Measurements from ENCODE around the gene SPRR2B.

The SPRR2B gene

DNA sequence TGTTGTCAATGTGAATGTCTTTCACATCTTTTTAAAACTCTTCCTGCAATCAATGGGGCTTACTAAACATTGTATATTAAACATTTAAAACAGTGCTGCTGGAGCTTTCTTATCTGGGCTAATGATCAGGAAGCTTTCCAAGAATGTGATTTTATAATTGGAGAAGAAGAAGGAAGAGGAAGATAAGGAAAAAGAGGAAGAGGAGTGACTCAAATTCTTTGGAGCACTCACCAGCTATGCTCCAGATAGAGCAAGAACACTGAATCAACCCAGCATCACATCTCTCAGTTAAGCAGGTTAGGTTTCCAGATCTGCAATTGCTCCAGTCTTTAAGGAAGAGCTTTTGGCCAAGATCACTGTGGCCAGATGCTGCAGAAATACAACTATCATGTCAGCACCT is 24.4 kb upstream of the SPRR2B start:
- DNase-seq (ENCODE audit: low read depth): no peak
- TF ChIP-seq, protein P1, sequence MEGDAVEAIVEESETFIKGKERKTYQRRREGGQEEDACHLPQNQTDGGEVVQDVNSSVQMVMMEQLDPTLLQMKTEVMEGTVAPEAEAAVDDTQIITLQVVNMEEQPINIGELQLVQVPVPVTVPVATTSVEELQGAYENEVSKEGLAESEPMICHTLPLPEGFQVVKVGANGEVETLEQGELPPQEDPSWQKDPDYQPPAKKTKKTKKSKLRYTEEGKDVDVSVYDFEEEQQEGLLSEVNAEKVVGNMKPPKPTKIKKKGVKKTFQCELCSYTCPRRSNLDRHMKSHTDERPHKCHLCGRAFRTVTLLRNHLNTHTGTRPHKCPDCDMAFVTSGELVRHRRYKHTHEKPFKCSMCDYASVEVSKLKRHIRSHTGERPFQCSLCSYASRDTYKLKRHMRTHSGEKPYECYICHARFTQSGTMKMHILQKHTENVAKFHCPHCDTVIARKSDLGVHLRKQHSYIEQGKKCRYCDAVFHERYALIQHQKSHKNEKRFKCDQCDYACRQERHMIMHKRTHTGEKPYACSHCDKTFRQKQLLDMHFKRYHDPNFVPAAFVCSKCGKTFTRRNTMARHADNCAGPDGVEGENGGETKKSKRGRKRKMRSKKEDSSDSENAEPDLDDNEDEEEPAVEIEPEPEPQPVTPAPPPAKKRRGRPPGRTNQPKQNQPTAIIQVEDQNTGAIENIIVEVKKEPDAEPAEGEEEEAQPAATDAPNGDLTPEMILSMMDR (IDR thresholded peaks at IDR 0.05; ENCODE audit: insufficient read depth, low read depth, low read length, missing control alignments): no peak

DNA sequence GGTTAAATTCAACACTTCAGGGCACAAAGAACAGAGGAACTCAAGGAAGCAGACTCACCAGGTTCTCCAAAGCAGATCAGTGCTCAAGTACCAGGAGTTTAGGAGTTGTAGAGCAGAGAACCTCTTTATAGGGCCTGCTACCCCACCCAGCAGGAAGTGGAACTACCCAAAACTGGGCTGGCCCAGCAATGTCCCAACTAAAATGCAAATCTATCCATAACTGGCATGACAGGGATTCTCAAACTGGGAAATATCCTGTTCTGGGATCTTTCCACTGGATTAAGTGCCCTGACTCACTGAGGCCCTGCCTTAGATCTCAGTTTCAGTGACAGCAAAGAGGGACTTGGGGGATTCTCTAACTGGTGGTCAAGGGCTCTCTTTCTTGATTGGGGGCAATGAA is 23.0 kb upstream of the SPRR2B start, which contains the start of gene SPRR2E:
TSS of gene SPRR2E (minus strand) at position 101 of the 400 bp plus-strand sequence. CDS start 775 bp downstream, outside the sequence.
- peak; percentile 33 for DNase-seq (ENCODE audit: low read depth)
- TF ChIP-seq, protein P1 (IDR thresholded peaks at IDR 0.05; ENCODE audit: insufficient read depth, low read depth, low read length, missing control alignments): no peak
- no peak within 1 kb of the TSS for H3K4me3 ChIP-seq (ENCODE audit: low read length)

More for the DNA sequence above, 24.4 kb upstream of the SPRR2B start:
- H3K4me3 ChIP-seq (ENCODE audit: low read length): no peak overlapping the region

DNA sequence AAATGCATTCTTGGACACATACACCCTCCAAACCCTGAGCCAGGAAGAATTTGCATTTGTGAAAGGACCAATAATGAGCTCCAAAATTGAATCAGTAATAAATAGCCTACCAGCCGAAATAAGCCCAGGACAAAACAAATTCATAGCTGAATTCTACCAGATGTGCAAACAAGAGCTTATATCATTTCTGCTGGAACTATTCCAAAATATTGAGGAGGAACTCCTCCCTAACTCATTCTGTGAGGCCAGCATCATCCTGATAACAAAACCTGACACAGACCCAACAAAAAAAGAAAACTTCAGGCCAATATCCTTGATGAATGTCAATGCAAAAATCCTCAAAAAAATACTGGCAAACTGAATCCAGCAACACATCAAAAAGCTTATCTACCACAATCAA is 16.2 kb upstream of the SPRR2B start:
- no peak for DNase-seq (ENCODE audit: low read depth)
- H3K4me3 ChIP-seq (ENCODE audit: low read length): no peak overlapping the region
- TF ChIP-seq, protein P1 (IDR thresholded peaks at IDR 0.05; ENCODE audit: insufficient read depth, low read depth, low read length, missing control alignments): no peak

DNA sequence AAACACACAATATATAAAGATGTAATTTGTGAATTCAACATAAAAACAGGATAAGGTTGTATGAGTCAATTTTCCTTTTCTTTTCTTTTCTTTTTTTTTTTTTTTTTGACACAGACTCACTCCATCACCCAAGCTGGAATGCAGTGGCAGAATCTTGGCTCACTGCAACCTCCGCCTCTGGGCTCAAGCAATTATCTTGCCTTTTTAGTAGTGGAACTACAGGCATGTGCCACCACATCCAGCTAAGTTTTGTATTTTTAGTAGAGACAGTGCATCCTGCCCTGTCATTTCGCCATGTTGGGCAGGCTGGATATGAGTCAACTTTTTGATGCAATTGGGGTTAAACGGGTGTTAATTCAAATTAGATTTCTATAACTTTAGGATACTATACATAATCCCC is 10.3 kb upstream of the SPRR2B start:
- DNase-seq (ENCODE audit: low read depth): no peak
- TF ChIP-seq, protein P1 (IDR thresholded peaks at IDR 0.05; ENCODE audit: insufficient read depth, low read depth, low read length, missing control alignments): no peak
- H3K4me3 ChIP-seq (ENCODE audit: low read length): no peak overlapping the region

DNA sequence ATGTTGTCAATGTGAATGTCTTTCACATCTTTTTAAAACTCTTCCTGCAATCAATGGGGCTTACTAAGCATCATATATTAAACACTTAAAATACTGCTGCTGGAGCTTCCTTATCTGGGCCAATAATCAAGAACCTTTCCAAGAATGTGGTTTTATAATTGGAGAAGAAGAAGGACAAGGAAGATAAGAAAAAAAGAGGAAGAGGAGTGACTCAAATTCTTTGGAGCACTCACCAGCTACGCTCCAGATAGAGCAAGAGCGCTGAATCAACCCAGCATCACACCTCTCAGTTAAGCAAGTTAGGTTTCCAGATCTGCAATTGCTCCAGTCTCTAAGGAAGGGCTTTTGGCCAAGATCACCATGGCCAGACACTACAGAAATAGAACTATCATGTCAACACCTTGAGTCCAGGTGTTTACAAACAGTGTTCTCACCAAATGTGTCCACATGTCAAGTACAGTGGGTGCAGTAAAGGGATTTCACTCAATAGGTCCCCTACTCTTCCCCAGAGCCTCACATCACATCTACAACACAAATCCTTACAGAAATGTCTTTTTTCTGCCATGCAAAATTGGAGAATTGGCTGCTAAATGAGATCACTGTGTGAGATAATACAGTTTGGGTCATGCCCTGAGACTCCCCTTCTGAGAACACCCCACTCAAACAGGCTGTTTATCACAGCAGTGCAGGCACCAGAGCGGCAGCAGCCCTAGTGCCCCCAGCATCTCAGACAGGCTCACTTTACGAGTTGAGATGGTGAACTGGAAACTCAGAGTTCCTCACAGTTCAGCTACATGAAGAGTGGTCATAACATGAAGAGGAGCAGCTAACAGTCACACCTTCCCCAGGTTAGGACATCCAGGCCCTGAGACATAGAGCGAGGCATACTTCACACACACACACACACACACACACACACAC is 1.7 kb upstream of the SPRR2B start:
- no peak overlapping the region for H3K4me3 ChIP-seq (ENCODE audit: low read length)
- DNase-seq (ENCODE audit: low read depth): no peak
- TF ChIP-seq, protein P1 (IDR thresholded peaks at IDR 0.05; ENCODE audit: insufficient read depth, low read depth, low read length, missing control alignments): no peak

DNA sequence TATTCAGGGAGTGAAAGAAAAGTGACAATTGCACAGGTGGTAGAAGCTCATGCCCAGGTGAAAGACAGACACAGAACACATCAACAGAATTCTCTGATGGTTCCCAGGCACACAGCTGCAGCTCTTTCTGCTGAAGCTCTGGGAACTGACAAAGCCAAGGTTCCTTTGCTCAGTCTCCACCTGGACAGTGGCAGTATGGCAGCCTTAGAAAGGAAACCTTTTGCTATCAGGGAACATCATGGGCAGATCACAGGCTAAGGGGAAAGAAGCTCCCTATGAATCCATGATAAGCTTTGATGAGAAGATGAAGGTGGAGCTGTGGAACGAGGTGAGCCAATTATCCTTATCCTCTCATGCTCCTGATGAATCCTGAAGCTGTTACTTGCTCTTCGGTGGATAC is 1.2 kb downstream of the SPRR2B start:
- no peak overlapping the region for H3K4me3 ChIP-seq (ENCODE audit: low read length)
- TF ChIP-seq, protein P1 (IDR thresholded peaks at IDR 0.05; ENCODE audit: insufficient read depth, low read depth, low read length, missing control alignments): peak; percentile 10
- DNase-seq (ENCODE audit: low read depth): no peak

All from epithelial cell of esophagus (primary cell).